ENCODE results near the gene EPS8L3. TPM values are rescaled to one million over a fixed set of nuclear protein-coding genes. Genes with fewer than 3 reads are reported as not detected.

The EPS8L3 gene
- total and polyA plus RNA-seq, 10 of the 15 experiments (the other 5 are each of a cell fraction or from before 2014, with no cell fraction given), result not detected

DNA sequence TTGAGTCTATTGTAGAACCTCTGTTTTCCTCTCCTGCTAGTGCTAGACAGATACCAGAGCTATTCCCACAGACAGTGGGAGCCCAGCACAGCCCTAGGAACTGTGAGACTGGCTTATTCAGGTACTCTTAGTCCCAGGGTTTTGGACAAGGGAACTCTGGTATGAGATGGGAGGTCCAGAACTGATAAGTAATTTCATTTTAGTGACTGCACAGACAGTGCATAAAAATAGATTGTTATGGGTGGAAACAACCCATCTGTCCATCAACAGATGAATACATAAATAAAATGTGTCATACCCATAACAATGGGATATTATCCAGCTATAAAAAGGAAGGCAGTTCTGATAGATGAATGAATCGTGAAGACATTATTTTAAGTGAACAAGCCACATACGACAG, 9.0 kb downstream of the EPS8L3 start:
- ChIA-PET POLR2A (no interaction called here), CTCF (interaction anchor here (1.0 to 1.9 kb wide), 3 partner anchors 11 to 229 kb away, joined by 3 to 7 read pairs (median 4); partner anchors contain the start of gene AHCYL1), RAD21 (ENCODE audit: unreplicated experiment) (no interaction called here), SMC1A (ENCODE audit: uncharacterized antibody, unreplicated experiment) (interaction anchor here (1.1 kb wide), 1 partner anchor 115 kb away, joined by 3 read pairs; no protein-coding TSS in a partner anchor)
- Histone ChIP-seq H3K4me3 (no peak overlapping the region), H3K27ac (ENCODE audit: control insufficient read depth, insufficient read depth) (no peak overlapping the region), H3K4me2 (ENCODE audit: control insufficient read depth, insufficient read depth) (no peak overlapping the region), H3K9me3 (replicated peaks; ENCODE audit: control insufficient read depth, insufficient read depth, low read length) (no peaks in the 10 kb centered on the region; the same call in 2 of the 3 replicates), H3K4me1 (ENCODE audit: control insufficient read depth, insufficient read depth, low read length) (no peaks in the 10 kb centered on the region), H4K20me1 (ENCODE audit: control insufficient read depth, insufficient read depth) (no peaks in the 10 kb centered on the region), H3K9ac (ENCODE audit: control insufficient read depth, insufficient read depth, low read length) (no peak overlapping the region), H3K27me3 (replicated peaks in 1 of 2; ENCODE audit: control insufficient read depth in 2 of 2, insufficient read depth in 2 of 2, low read length in 1 of 2) (peaks cover 8 to 9% of the 10 kb centered on the region in 2 experiments), H3K79me2 (ENCODE audit: control insufficient read depth, insufficient read depth, low read length) (no peaks in the 10 kb centered on the region), H2AFZ (ENCODE audit: control insufficient read depth, low read depth, low read length) (no peak overlapping the region), H3K36me3 (ENCODE audit: control insufficient read depth in 2 of 2, insufficient read depth in 2 of 2, low read length in 1 of 2) (no peaks in the 10 kb centered on the region)
- DNase-seq (ENCODE audit: low read depth, low spot score), result no peak
- FAIRE-seq, result no peak
- BruUV-seq (replicated peaks), result no TSS peak
- in situ Hi-C loops (cut with MboI) (no loop called here), intact Hi-C loops (cut with micrococcal nuclease; ENCODE audit: unreplicated experiment) (no loop called here)
- ATAC-seq, result no peak
- no peak for TF ChIP-seq POLR2AphosphoS5 (IDR thresholded peaks at IDR 0.05; ENCODE audit: low read length)
- TF ChIP-seq HDAC2 (IDR thresholded peaks at IDR 0.05), result no peak
- no peak for TF ChIP-seq EGR1 (IDR thresholded peaks at IDR 0.05; ENCODE audit: borderline replicate concordance in 1 of 2, low read depth in 2 of 2, low read length in 2 of 2)
- TF ChIP-seq CEBPZ (IDR thresholded peaks at IDR 0.05; ENCODE audit: low read depth, low read length), result no peak
- TF ChIP-seq ZNF207 (IDR thresholded peaks at IDR 0.05; ENCODE audit: borderline replicate concordance), result no peak
- 43% methylated on average over 2 of the region's 2 CpGs for WGBS (ENCODE audit: insufficient coverage, insufficient replicate concordance, low lambda C conversion rate, missing lambda C conversion rate)

Measured in GM12878 (cell line).